ENCODE data around the gene PRUNE1.

DNA sequence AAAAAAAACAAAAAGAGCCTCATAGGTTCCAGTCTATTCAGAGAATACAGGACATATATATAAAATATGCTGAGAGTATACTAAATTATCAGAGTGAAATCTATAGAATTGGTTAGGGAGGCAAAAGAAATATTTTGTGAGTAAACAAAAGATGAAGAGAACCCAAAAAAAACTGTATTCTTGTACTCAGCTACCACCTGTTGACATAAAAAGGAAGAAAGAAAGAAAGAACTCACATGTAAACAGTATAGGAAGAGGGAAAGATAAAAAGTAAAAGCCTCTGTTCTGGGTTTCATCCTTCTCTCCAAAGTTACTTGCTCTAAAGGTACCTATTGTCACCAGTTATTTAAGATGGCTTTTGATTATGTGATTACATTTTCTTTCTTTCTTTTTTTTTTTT, 18.2 kb downstream of the PRUNE1 start:
- no peak for TF ChIP-seq SUZ12 (IDR thresholded peaks at IDR 0.05; ENCODE audit: extremely low read depth, insufficient read depth, insufficient read length)
- no peak for TF ChIP-seq YY1 (IDR thresholded peaks at IDR 0.05; ENCODE audit: insufficient read depth, insufficient read length)
- no peak for TF ChIP-seq ZNF274 (IDR thresholded peaks at IDR 0.05; ENCODE audit: low read depth, low read length)
